Measurements from ENCODE around the gene NAA20. TPM values are rescaled to one million over a fixed set of nuclear protein-coding genes. Genes with fewer than 3 reads are reported as not detected.

The NAA20 gene
- 10 to 100 TPM; 46.3 to 63.6 (median 59.3) TPM for polyA plus RNA-seq
- long read RNA-seq, donor 1, transcript NAA20-202 (6 exons, 1,260 nt) = major isoform, 54 of 65 reads
- long read RNA-seq, donor 1, partial matches to known transcripts = 0 of 65 reads
- long read RNA-seq, donor 1, other reads (novel, unspliced or antisense) = 9 of 65 reads
- long read RNA-seq, donor 2, transcript NAA20-202 (6 exons, 1,260 nt) = major isoform, 12 of 12 reads
- long read RNA-seq, donor 2, partial matches to known transcripts = 0 of 12 reads
- long read RNA-seq, donor 2, other reads (novel, unspliced or antisense) = 0 of 12 reads
- long read RNA-seq, donor 3, transcript NAA20-202 (6 exons, 1,260 nt) = major isoform, 19 of 46 reads
- long read RNA-seq, donor 3, partial matches to known transcripts = 27 of 46 reads
- long read RNA-seq, donor 3, other reads (novel, unspliced or antisense) = 0 of 46 reads
- long read RNA-seq, donor 4 = 0 reads
- long read RNA-seq, donor 5, transcript NAA20-202 (6 exons, 1,260 nt) = major isoform, 7 of 7 reads
- long read RNA-seq, donor 5, partial matches to known transcripts = 0 of 7 reads
- long read RNA-seq, donor 5, other reads (novel, unspliced or antisense) = 0 of 7 reads
- long read RNA-seq, donor 6, transcript NAA20-202 (6 exons, 1,260 nt) = major isoform, 17 of 17 reads
- long read RNA-seq, donor 6, partial matches to known transcripts = 0 of 17 reads
- long read RNA-seq, donor 6, other reads (novel, unspliced or antisense) = 0 of 17 reads
- long read RNA-seq, donor 7, transcript NAA20-202 (6 exons, 1,260 nt) = major isoform, 56 of 65 reads
- long read RNA-seq, donor 7, partial matches to known transcripts = 0 of 65 reads
- long read RNA-seq, donor 7, other reads (novel, unspliced or antisense) = 7 of 65 reads
- long read RNA-seq, donor 8, partial matches to known transcripts = 0 of 5 reads
- long read RNA-seq, donor 8, other reads (novel, unspliced or antisense) = 0 of 5 reads
- long read RNA-seq, donor 9, transcript NAA20-202 (6 exons, 1,260 nt) = major isoform, 9 of 9 reads
- long read RNA-seq, donor 9, partial matches to known transcripts = 0 of 9 reads
- long read RNA-seq, donor 9, other reads (novel, unspliced or antisense) = 0 of 9 reads
- long read RNA-seq, donor 10, transcript NAA20-202 (6 exons, 1,260 nt) = major isoform, 33 of 34 reads
- long read RNA-seq, donor 10, partial matches to known transcripts = 0 of 34 reads
- long read RNA-seq, donor 10, other reads (novel, unspliced or antisense) = 0 of 34 reads

GRCh38 chr20:20017001-20017843 lies at the start of gene NAA20:
TSS of gene NAA20 (plus strand) at chr20:20017362. CDS start at chr20:20017397, 35 bp downstream.
- Histone ChIP-seq H3K4me3 (ENCODE audit: low read depth in 1 of 3, low read length in 3 of 3) (peak within 1 kb of the TSS; percentile 77 to 97 (median 86)), H3K27me3 (ENCODE audit: control insufficient read depth in 3 of 3, insufficient read depth in 3 of 3, low read length in 3 of 3) (no peaks in the 10 kb centered on the region), H3K36me3 (ENCODE audit: control insufficient read depth in 3 of 3, insufficient read depth in 2 of 3, low read depth in 1 of 3, low read length in 3 of 3) (peaks cover 0 to 20% (median 2%) of the 10 kb centered on the region in 3 donors), H3K27ac (ENCODE audit: low read depth in 1 of 3, low read length in 2 of 3) (peak within 1 kb of the TSS; percentile 15 to 76 (median 27)), H3K4me1 (ENCODE audit: control insufficient read depth in 3 of 3, insufficient read depth in 2 of 3, low read depth in 1 of 3, low read length in 2 of 3) (peaks cover 0 to 10% (median 9%) of the 10 kb centered on the region in 3 donors), H3K9me3 (ENCODE audit: control insufficient read depth in 2 of 2, insufficient read depth in 1 of 2, low read depth in 1 of 2, low read length in 1 of 2) (no peaks in the 10 kb centered on the region)
- DNase-seq = peak; percentile 89 to 96
- FAIRE-seq = no peak
- WGBS, 3 donors = 0 to 1% (median 0%) methylated on average over 76 to 81 of the region's 81 CpGs

- no peak for FAIRE-seq
- Histone ChIP-seq H3K4me3 (ENCODE audit: low read depth in 1 of 3, low read length in 3 of 3) (no peak overlapping the region), H3K36me3 (ENCODE audit: control insufficient read depth in 3 of 3, insufficient read depth in 2 of 3, low read depth in 1 of 3, low read length in 3 of 3) (peaks cover 4 to 38% (median 6%) of the 10 kb centered on the region in 3 donors), H3K9me3 (ENCODE audit: control insufficient read depth in 2 of 2, insufficient read depth in 1 of 2, low read depth in 1 of 2, low read length in 1 of 2) (no peaks in the 10 kb centered on the region), H3K4me1 (ENCODE audit: control insufficient read depth in 3 of 3, insufficient read depth in 2 of 3, low read depth in 1 of 3, low read length in 2 of 3) (peaks cover 0 to 37% (median 4%) of the 10 kb centered on the region in 3 donors), H3K27me3 (ENCODE audit: control insufficient read depth in 3 of 3, insufficient read depth in 3 of 3, low read length in 3 of 3) (no peaks in the 10 kb centered on the region), H3K27ac (ENCODE audit: low read depth in 1 of 3, low read length in 2 of 3) (peak overlapping the region in 1 of 3 donors; percentile 40)
- DNase-seq = peak in 1 of 2 donors; percentile 48
- 72 to 87% (median 83%) methylated on average over 5 of the region's 5 CpGs for WGBS, 3 donors
Measured at GRCh38 chr20:19967445-19967844, 49.7 kb upstream of the NAA20 start.

GRCh38 chr20:19968028-19968427 lies 49.1 kb upstream of the NAA20 start:
- no peak for FAIRE-seq
- WGBS, 3 donors = 29 to 64% (median 54%) methylated on average over 7 of the region's 7 CpGs

GRCh38 chr20:19968466-19969073 lies 48.6 kb upstream of the NAA20 start:
- FAIRE-seq (no peak), DNase-seq (peak in 1 of 2 donors; percentile 51)
- H3K4me3 ChIP-seq (ENCODE audit: low read depth in 1 of 3, low read length in 3 of 3) = no peak overlapping the region
- 55 to 62% (median 60%) methylated on average over 4 of the region's 4 CpGs for WGBS, 3 donors
- no peaks in the 10 kb centered on the region for H3K9me3 ChIP-seq (ENCODE audit: control insufficient read depth in 2 of 2, insufficient read depth in 1 of 2, low read depth in 1 of 2, low read length in 1 of 2)
- no peaks in the 10 kb centered on the region for H3K27me3 ChIP-seq (ENCODE audit: control insufficient read depth in 3 of 3, insufficient read depth in 3 of 3, low read length in 3 of 3)
- H3K27ac ChIP-seq (ENCODE audit: low read depth in 1 of 3, low read length in 2 of 3) = peak overlapping the region in 1 of 3 donors; percentile 53
- peaks cover 4 to 39% (median 8%) of the 10 kb centered on the region in 3 donors for H3K36me3 ChIP-seq (ENCODE audit: control insufficient read depth in 3 of 3, insufficient read depth in 2 of 3, low read depth in 1 of 3, low read length in 3 of 3)
- H3K4me1 ChIP-seq (ENCODE audit: control insufficient read depth in 3 of 3, insufficient read depth in 2 of 3, low read depth in 1 of 3, low read length in 2 of 3) = peaks cover 0 to 37% (median 4%) of the 10 kb centered on the region in 3 donors

More at GRCh38 chr20:19968028-19968427, 49.1 kb upstream of the NAA20 start:
- Histone ChIP-seq H3K27me3 (ENCODE audit: control insufficient read depth in 3 of 3, insufficient read depth in 3 of 3, low read length in 3 of 3) (no peaks in the 10 kb centered on the region), H3K4me3 (ENCODE audit: low read depth in 1 of 3, low read length in 3 of 3) (no peak overlapping the region), H3K27ac (ENCODE audit: low read depth in 1 of 3, low read length in 2 of 3) (peak overlapping the region in 1 of 3 donors; percentile 40), H3K36me3 (ENCODE audit: control insufficient read depth in 3 of 3, insufficient read depth in 2 of 3, low read depth in 1 of 3, low read length in 3 of 3) (peaks cover 4 to 35% (median 8%) of the 10 kb centered on the region in 3 donors), H3K4me1 (ENCODE audit: control insufficient read depth in 3 of 3, insufficient read depth in 2 of 3, low read depth in 1 of 3, low read length in 2 of 3) (peaks cover 0 to 37% (median 4%) of the 10 kb centered on the region in 3 donors), H3K9me3 (ENCODE audit: control insufficient read depth in 2 of 2, insufficient read depth in 1 of 2, low read depth in 1 of 2, low read length in 1 of 2) (no peaks in the 10 kb centered on the region)
- peak in 1 of 2 donors; percentile 58 for DNase-seq

GRCh38 chr20:19969106-19969505 lies 48.1 kb upstream of the NAA20 start:
- no peak overlapping the region for H3K4me3 ChIP-seq (ENCODE audit: low read depth in 1 of 3, low read length in 3 of 3)
- peaks cover 6 to 39% (median 8%) of the 10 kb centered on the region in 3 donors for H3K36me3 ChIP-seq (ENCODE audit: control insufficient read depth in 3 of 3, insufficient read depth in 2 of 3, low read depth in 1 of 3, low read length in 3 of 3)
- 82 to 88% (median 86%) methylated on average over 5 of the region's 5 CpGs for WGBS, 3 donors
- H3K27me3 ChIP-seq (ENCODE audit: control insufficient read depth in 3 of 3, insufficient read depth in 3 of 3, low read length in 3 of 3) = no peaks in the 10 kb centered on the region
- H3K9me3 ChIP-seq (ENCODE audit: control insufficient read depth in 2 of 2, insufficient read depth in 1 of 2, low read depth in 1 of 2, low read length in 1 of 2) = no peaks in the 10 kb centered on the region
- FAIRE-seq (no peak), DNase-seq (no peak)
- peak overlapping the region in 1 of 3 donors; percentile 61 for H3K27ac ChIP-seq (ENCODE audit: low read depth in 1 of 3, low read length in 2 of 3)
- H3K4me1 ChIP-seq (ENCODE audit: control insufficient read depth in 3 of 3, insufficient read depth in 2 of 3, low read depth in 1 of 3, low read length in 2 of 3) = peaks cover 0 to 40% (median 4%) of the 10 kb centered on the region in 3 donors

- WGBS, 3 donors = 83 to 90% (median 87%) methylated on average over 5 of the region's 5 CpGs
- Histone ChIP-seq H3K27me3 (ENCODE audit: control insufficient read depth in 3 of 3, insufficient read depth in 3 of 3, low read length in 3 of 3) (no peaks in the 10 kb centered on the region), H3K4me3 (ENCODE audit: low read depth in 1 of 3, low read length in 3 of 3) (no peak overlapping the region), H3K36me3 (ENCODE audit: control insufficient read depth in 3 of 3, insufficient read depth in 2 of 3, low read depth in 1 of 3, low read length in 3 of 3) (peaks cover 8 to 42% (median 9%) of the 10 kb centered on the region in 3 donors), H3K27ac (ENCODE audit: low read depth in 1 of 3, low read length in 2 of 3) (peak overlapping the region in 1 of 3 donors; percentile 61), H3K9me3 (ENCODE audit: control insufficient read depth in 2 of 2, insufficient read depth in 1 of 2, low read depth in 1 of 2, low read length in 1 of 2) (no peaks in the 10 kb centered on the region), H3K4me1 (ENCODE audit: control insufficient read depth in 3 of 3, insufficient read depth in 2 of 3, low read depth in 1 of 3, low read length in 2 of 3) (peaks cover 0 to 41% (median 4%) of the 10 kb centered on the region in 3 donors)
- no peak for FAIRE-seq
- DNase-seq = no peak
Measured at GRCh38 chr20:19969507-19970255, 47.5 kb upstream of the NAA20 start.

Data from small intestine (tissue), 16 donors.